Esophagus squamous epithelium (tissue), 5 donors: ENCODE measurements around the gene KAZN. TPM values are rescaled to one million over a fixed set of nuclear protein-coding genes. Genes with fewer than 3 reads are reported as not detected.
A peak's percentile ranks its signal among the peaks of the same experiment; 100 is the strongest.

ENCODE experiments used
- DNase-seq: peaks from one replicate; lab custom pipeline; 2025; lab: John Stamatoyannopoulos, UW
- H3K27ac ChIP-seq, 4 donors: fragments of 200-600 bp; sonication (generic); one replicate each; pipeline ENCODE4 v1.5.1; 2016 to 2019; ENCODE audit warnings: mild to moderate bottlenecking in 1 of 4
- H3K27me3 ChIP-seq, 4 donors: fragments of 200-600 bp; sonication (generic); 1 replicate in 3 of 4; 2 replicates in 1 of 4; pipeline versions ENCODE4 v1.5.1 to v1.6.0; 2017 to 2021; ENCODE audit warnings: antibody characterized with exemption in 1 of 4
- H3K36me3 ChIP-seq, 3 donors: fragments of 200-600 bp; sonication (generic); one replicate each; pipeline ENCODE4 v1.5.1; 2016 to 2019
- H3K4me1 ChIP-seq, 3 donors: fragments of 200-600 bp; sonication (generic); one replicate each; pipeline ENCODE4 v1.5.1; 2017 to 2019
- H3K4me3 ChIP-seq, 4 donors: fragments of 200-600 bp; sonication (generic); 1 replicate in 3 of 4; 2 replicates in 1 of 4; pipeline ENCODE4 v1.5.1; 2016 to 2019; ENCODE audit warnings: mild to moderate bottlenecking in 2 of 4, moderate library complexity in 1 of 4
- H3K9me3 ChIP-seq, 3 donors: fragments of 200-600 bp; sonication (generic); one replicate each; pipeline ENCODE4 v1.5.1; 2016 to 2019
- POLR2A ChIP-seq, 4 donors: fragments of 450-650 bp; IDR thresholded peaks; one replicate each; pipeline ENCODE4 v1.6.1; 2017; ENCODE audit warnings: antibody characterized with exemption in 4 of 4, mild to moderate bottlenecking in 4 of 4, moderate library complexity in 3 of 4
- WGBS, 2 donors: methylation state at CpG; one replicate each; pipeline ENCODE4 v1.1.5; 2018; 5-methylcytosine and 5-hydroxymethylcytosine counted together
- intact Hi-C: fragments of 100-400 bp; cut with DNase I; formaldehyde crosslinking; loops from one replicate; pipeline ENCODE4 v1.15.0; 2022
- total RNA-seq, 4 donors: library from RNA; depleted of rRNA; stranded (reverse); fragments of >200 nt; gene quantifications; one replicate each; pipeline ENCODE4 v1.1.0, GENCODE V29; 2016
- TF ChIP-seq, protein P1 (sequence below), 6 experiments: fragments of 450-650 bp in 4 of 6; fragments of 200-600 bp in 2 of 6; sonication (generic) in 2 of 6; IDR thresholded peaks; one replicate each; pipeline ENCODE4 v1.5.1; 2016 to 2019; ENCODE audit warnings: antibody characterized with exemption in 6 of 6, mild to moderate bottlenecking in 4 of 6, moderate library complexity in 4 of 6
- donor health status: DM: yes; HTN: yes; CAD: no.

The KAZN gene
- total RNA-seq, 4 donors from 2014 or later = 25.0 to 54.5 (median 30.8) TPM

DNA sequence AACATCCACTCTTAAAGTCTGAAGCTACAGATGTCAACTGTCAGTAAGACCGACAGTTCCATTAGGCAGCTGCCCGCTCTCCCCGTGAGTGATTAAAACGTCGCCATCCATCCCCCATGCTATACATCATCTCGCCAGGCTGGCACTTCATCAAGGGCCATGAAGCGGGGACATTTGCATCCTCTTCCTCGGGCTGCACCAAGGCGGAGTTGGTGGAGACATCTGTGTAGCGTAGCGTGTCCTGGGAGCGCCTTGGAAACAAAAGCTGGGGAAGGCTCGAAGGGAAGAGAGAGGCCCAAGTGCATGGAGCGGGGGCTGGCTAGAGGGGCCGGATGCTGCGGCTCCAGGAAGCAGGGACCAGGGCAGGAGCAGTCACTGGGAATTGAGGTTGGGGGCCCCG is 250.1 kb downstream of the KAZN start:
- intact Hi-C loops = no loop called here
- H3K9me3 ChIP-seq = no peaks in the 10 kb centered on the region
- H3K36me3 ChIP-seq = no peaks in the 10 kb centered on the region
- 80 to 97% methylated on average over 6 to 17 of the region's 17 CpGs for WGBS, 2 donors
- TF ChIP-seq, protein P1, sequence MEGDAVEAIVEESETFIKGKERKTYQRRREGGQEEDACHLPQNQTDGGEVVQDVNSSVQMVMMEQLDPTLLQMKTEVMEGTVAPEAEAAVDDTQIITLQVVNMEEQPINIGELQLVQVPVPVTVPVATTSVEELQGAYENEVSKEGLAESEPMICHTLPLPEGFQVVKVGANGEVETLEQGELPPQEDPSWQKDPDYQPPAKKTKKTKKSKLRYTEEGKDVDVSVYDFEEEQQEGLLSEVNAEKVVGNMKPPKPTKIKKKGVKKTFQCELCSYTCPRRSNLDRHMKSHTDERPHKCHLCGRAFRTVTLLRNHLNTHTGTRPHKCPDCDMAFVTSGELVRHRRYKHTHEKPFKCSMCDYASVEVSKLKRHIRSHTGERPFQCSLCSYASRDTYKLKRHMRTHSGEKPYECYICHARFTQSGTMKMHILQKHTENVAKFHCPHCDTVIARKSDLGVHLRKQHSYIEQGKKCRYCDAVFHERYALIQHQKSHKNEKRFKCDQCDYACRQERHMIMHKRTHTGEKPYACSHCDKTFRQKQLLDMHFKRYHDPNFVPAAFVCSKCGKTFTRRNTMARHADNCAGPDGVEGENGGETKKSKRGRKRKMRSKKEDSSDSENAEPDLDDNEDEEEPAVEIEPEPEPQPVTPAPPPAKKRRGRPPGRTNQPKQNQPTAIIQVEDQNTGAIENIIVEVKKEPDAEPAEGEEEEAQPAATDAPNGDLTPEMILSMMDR (IDR thresholded peaks at IDR 0.05) = no peak
- no peak for TF ChIP-seq POLR2A (IDR thresholded peaks at IDR 0.05)
- H3K4me3 ChIP-seq = no peak overlapping the region
- no peak for DNase-seq
- peaks cover 0 to 7% (median 0%) of the 10 kb centered on the region in 4 donors for H3K27me3 ChIP-seq
- H3K27ac ChIP-seq = no peak overlapping the region
- H3K4me1 ChIP-seq = peaks cover 0 to 38% (median 8%) of the 10 kb centered on the region in 3 donors

DNA sequence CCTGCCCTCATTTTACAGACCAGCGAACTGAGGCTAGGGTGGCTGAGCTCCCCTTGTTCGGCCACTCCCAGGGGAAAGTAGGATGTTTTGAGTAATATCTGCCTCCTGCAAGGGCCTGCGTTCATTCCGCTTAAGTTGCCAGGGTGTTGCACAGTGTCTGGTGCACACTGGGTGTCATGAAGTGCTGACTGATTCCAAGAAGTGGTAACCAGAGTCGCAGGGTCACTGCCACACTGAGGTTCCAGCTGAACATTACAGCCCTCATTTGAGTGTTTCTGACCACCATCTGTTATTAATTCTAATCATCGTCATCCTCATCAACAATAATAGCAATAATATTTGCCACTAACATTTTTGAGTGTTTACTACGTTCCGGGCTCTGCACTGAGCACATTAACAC is 250.6 kb downstream of the KAZN start:
- DNase-seq = no peak
- intact Hi-C loops = no loop called here

DNA sequence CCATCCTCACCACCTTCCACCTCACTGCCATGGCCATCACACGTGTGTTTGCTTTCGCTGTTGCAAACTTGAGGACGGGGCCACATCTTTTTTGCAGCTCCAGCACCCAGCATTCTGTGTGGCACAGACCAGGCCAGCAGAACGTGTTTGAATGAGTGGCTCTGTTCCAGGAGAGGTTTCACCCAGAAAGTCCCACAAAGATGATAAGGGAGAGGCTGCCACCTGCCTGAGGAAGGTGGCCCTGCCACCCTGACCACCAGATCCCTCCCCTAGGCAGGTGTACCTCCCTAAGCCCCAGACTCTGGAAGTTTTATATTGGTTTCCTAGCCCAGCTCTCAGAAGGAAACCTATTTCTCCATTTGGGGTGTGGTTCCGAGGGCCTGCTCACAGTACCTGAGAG is 252.1 kb downstream of the KAZN start:
- intact Hi-C loops = no loop called here
- no peak overlapping the region for H3K4me3 ChIP-seq
- peaks cover 0 to 29% (median 0%) of the 10 kb centered on the region in 3 donors for H3K4me1 ChIP-seq
- H3K36me3 ChIP-seq = no peaks in the 10 kb centered on the region
- DNase-seq = no peak
- H3K27me3 ChIP-seq = peaks cover 0 to 7% (median 0%) of the 10 kb centered on the region in 4 donors
- WGBS, 2 donors = 55 to 70% methylated on average over 5 of the region's 5 CpGs
- no peaks in the 10 kb centered on the region for H3K9me3 ChIP-seq
- H3K27ac ChIP-seq = no peak overlapping the region
- TF ChIP-seq, protein P1 (IDR thresholded peaks at IDR 0.05) = peak in 5 of 6 experiments; percentile 15 to 61 (median 37)
- TF ChIP-seq POLR2A (IDR thresholded peaks at IDR 0.05) = no peak

More for the DNA sequence above, 250.6 kb downstream of the KAZN start:
- H3K27me3 ChIP-seq = peaks cover 0 to 7% (median 0%) of the 10 kb centered on the region in 4 donors
- peaks cover 0 to 34% (median 4%) of the 10 kb centered on the region in 3 donors for H3K4me1 ChIP-seq
- 82 to 93% methylated on average over 6 to 8 of the region's 8 CpGs for WGBS, 2 donors
- H3K27ac ChIP-seq = no peak overlapping the region
- TF ChIP-seq POLR2A (IDR thresholded peaks at IDR 0.05) = no peak
- TF ChIP-seq, protein P1 (IDR thresholded peaks at IDR 0.05) = no peak
- no peak overlapping the region for H3K4me3 ChIP-seq
- no peaks in the 10 kb centered on the region for H3K36me3 ChIP-seq
- no peaks in the 10 kb centered on the region for H3K9me3 ChIP-seq

DNA sequence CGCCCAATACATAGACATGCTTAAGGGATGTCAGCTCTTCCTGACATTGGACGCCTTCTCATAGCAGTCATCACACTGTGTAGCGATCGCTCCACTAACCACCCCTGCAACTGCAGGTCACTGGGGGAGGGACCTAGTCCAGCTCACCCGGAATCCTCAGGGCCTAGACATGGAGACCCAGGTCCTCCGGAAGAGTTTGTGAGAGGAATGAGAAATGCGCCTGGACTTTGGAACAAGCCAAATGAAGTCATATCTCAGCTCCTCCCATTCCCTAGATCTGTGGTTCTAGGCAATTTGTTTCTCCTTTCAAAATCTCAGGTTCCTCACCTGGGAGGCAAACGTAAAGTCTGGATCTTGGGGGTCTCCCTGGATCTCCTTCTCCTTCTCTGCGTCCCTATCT is 253.3 kb downstream of the KAZN start:
- Histone ChIP-seq H3K27ac (no peak overlapping the region), H3K27me3 (peaks cover 0 to 7% (median 0%) of the 10 kb centered on the region in 4 donors), H3K9me3 (no peaks in the 10 kb centered on the region), H3K36me3 (no peaks in the 10 kb centered on the region), H3K4me3 (no peak overlapping the region), H3K4me1 (peaks cover 0 to 29% (median 0%) of the 10 kb centered on the region in 3 donors)
- DNase-seq = no peak
- TF ChIP-seq POLR2A (IDR thresholded peaks at IDR 0.05) = no peak
- TF ChIP-seq, protein P1 (IDR thresholded peaks at IDR 0.05) = no peak
- intact Hi-C loops = no loop called here
- 73 to 81% methylated on average over 3 to 8 of the region's 9 CpGs for WGBS, 2 donors

DNA sequence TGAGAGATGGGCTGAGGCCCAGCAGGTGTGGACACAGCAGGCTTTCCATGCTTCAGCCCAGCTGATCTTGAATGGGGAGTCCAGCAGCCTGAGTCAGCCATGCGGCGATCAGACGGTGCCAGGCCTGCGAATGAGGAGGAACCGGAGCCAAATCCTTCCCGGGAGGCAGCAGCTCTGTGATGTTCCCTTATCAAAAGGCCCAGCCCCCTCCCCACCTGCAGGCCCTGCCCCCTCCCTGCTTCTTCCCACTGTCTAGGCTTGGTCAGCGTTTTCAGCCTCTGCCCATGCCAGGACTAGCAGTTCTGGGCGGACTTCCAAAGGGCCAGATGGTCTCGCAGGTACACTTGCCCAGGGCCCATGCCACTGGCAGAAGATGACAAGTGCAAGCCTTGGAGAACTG is 253.8 kb downstream of the KAZN start:
- no peak overlapping the region for H3K4me3 ChIP-seq
- H3K9me3 ChIP-seq = no peaks in the 10 kb centered on the region
- 80% methylated on average over 1 of the region's 9 CpGs; no CpG with 5 or more reads in 1 of the 2 donors for WGBS, 2 donors
- peaks cover 0 to 29% (median 0%) of the 10 kb centered on the region in 3 donors for H3K4me1 ChIP-seq
- H3K27ac ChIP-seq = no peak overlapping the region
- TF ChIP-seq POLR2A (IDR thresholded peaks at IDR 0.05) = no peak
- TF ChIP-seq, protein P1 (IDR thresholded peaks at IDR 0.05) = no peak
- intact Hi-C loops = no loop called here
- DNase-seq = no peak
- no peaks in the 10 kb centered on the region for H3K36me3 ChIP-seq
- peaks cover 0 to 7% (median 0%) of the 10 kb centered on the region in 4 donors for H3K27me3 ChIP-seq
